Measurements from ENCODE around the gene ACAT1. TPM values are rescaled to one million over a fixed set of nuclear protein-coding genes. Genes with fewer than 3 reads are reported as not detected.

ACAT1 gene
- total RNA-seq, 2 experiments from 2014 or later, result 13.8 to 18.5 TPM

DNA sequence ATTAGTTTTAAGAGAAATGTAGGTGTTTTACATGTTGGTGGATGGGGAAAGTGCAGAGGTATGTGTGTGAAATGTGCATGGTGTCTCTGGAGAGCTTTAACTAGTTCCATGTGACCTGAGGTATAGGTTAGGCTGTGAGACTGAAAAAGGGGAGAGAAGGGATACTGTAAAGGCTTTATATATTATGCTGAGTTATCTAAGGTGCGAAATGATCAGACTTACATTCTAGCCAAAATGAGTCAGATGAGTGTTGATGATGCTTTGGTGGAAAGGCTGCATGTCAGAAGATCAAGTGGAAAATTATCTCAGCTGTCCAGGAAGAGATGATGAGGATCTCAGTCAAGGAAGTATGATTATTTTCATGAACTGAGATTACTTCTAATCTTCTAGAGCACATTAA lies 15.8 kb downstream of the ACAT1 start:
- Histone ChIP-seq H3K36me3 (ENCODE audit: insufficient read depth, low read length) (peaks cover 69% of the 10 kb centered on the region), H3K4me1 (ENCODE audit: insufficient read depth, low read length) (no peaks in the 10 kb centered on the region), H3K4me3 (ENCODE audit: low read length) (no peak overlapping the region), H3K27ac (ENCODE audit: low read depth in 1 of 2, low read length in 2 of 2) (no peak overlapping the region), H3K9me3 (ENCODE audit: control insufficient read depth in 1 of 2, insufficient read depth in 1 of 2, low read length in 2 of 2) (no peaks in the 10 kb centered on the region), H3K27me3 (ENCODE audit: control insufficient read depth in 1 of 2, insufficient read depth in 2 of 2, low read length in 2 of 2) (no peaks in the 10 kb centered on the region)
- Mint-ChIP-seq H3K27me3 (no peaks in the 10 kb centered on the region), H3K4me3 (no peak overlapping the region), H3K9me3 (no peaks in the 10 kb centered on the region), H3K36me3 (ENCODE audit: low read depth) (peaks cover 78% of the 10 kb centered on the region), H3K4me1 (ENCODE audit: low read depth) (peaks cover 21% of the 10 kb centered on the region), H3K27ac (peak overlapping the region; percentile 40)
- CTCF ChIA-PET, result no interaction called here
- TF ChIP-seq, protein P1, sequence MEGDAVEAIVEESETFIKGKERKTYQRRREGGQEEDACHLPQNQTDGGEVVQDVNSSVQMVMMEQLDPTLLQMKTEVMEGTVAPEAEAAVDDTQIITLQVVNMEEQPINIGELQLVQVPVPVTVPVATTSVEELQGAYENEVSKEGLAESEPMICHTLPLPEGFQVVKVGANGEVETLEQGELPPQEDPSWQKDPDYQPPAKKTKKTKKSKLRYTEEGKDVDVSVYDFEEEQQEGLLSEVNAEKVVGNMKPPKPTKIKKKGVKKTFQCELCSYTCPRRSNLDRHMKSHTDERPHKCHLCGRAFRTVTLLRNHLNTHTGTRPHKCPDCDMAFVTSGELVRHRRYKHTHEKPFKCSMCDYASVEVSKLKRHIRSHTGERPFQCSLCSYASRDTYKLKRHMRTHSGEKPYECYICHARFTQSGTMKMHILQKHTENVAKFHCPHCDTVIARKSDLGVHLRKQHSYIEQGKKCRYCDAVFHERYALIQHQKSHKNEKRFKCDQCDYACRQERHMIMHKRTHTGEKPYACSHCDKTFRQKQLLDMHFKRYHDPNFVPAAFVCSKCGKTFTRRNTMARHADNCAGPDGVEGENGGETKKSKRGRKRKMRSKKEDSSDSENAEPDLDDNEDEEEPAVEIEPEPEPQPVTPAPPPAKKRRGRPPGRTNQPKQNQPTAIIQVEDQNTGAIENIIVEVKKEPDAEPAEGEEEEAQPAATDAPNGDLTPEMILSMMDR (IDR thresholded peaks at IDR 0.05), result no peak
- intact Hi-C loops (cut with DNase I, micrococcal nuclease), result loop anchor here in 1 of 2 experiments (5.0 kb wide), 1 partner anchor 510 kb away; no protein-coding TSS in a partner anchor
- DNase-seq, result no peak
- POLR2A ChIA-PET, result no interaction called here
- ATAC-seq (ENCODE audit: poor library complexity), result no peak

DNA sequence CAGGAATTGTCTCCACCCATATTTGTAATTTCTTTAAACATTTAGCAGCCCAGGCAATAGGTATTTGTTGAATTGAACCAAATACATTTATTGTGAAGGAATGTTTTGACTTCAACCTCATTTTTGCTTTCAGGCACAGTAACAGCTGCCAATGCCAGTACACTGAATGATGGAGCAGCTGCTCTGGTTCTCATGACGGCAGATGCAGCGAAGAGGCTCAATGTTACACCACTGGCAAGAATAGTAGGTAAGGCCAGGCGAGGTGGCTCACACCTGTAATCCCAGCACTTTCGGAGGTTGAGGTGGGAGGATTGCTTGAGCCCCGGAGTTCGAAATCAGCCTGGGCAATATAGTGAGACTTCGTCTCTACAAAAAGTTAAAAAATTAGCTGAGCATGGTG lies 20.9 kb downstream of the ACAT1 start:
- ATAC-seq (ENCODE audit: poor library complexity) (no peak), DNase-seq (no peak)
- Histone ChIP-seq H3K27ac (ENCODE audit: low read depth in 1 of 2, low read length in 2 of 2) (no peak overlapping the region), H3K4me3 (ENCODE audit: low read length) (no peak overlapping the region), H3K36me3 (ENCODE audit: insufficient read depth, low read length) (peaks cover 83% of the 10 kb centered on the region), H3K4me1 (ENCODE audit: insufficient read depth, low read length) (no peaks in the 10 kb centered on the region), H3K27me3 (ENCODE audit: control insufficient read depth in 1 of 2, insufficient read depth in 2 of 2, low read length in 2 of 2) (no peaks in the 10 kb centered on the region), H3K9me3 (ENCODE audit: control insufficient read depth in 1 of 2, insufficient read depth in 1 of 2, low read length in 2 of 2) (no peaks in the 10 kb centered on the region)
- TF ChIP-seq, protein P1 (IDR thresholded peaks at IDR 0.05), result no peak
- H3K27ac Mint-ChIP-seq, result peak overlapping the region; percentile 47
- no peaks in the 10 kb centered on the region for H3K9me3 Mint-ChIP-seq
- H3K36me3 Mint-ChIP-seq (ENCODE audit: low read depth), result peaks cover 82% of the 10 kb centered on the region
- ChIA-PET POLR2A (interaction anchor here (2.1 kb wide), 1 partner anchor 8 kb away, joined by 6 read pairs; no protein-coding TSS in a partner anchor), CTCF (interaction anchor here (1.2 kb wide), 1 partner anchor 13 kb away, joined by 3 read pairs; no protein-coding TSS in a partner anchor)
- H3K4me3 Mint-ChIP-seq, result no peak overlapping the region
- peaks cover 11% of the 10 kb centered on the region for H3K4me1 Mint-ChIP-seq (ENCODE audit: low read depth)
- no peaks in the 10 kb centered on the region for H3K27me3 Mint-ChIP-seq
- intact Hi-C loops (cut with DNase I, micrococcal nuclease), result no loop called here

DNA sequence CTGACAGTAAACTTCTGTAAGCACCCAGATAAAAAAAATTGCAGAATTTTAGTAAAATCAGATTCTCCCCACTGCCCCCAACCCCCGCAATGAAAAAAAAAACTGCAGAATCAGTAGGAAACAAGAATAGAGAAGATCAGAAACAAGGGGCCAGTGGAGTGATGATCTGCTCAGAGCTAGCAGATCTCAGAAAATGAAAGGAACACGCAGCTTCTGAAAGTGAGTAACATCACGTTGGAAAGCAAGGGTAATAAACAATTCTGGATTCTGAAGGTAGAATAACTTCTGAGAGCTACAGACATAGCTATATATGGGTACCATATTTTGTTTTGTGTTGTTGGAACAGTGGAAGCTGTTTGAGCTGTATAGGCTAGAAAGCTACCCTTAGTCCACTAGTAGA lies 23.2 kb downstream of the ACAT1 start:
- ChIA-PET POLR2A (interaction anchor here (1.0 kb wide), 1 partner anchor 23 kb away, joined by 3 read pairs; the partner anchor contains the start of gene ACAT1), CTCF (no interaction called here)
- TF ChIP-seq, protein P1 (IDR thresholded peaks at IDR 0.05), result no peak
- no peaks in the 10 kb centered on the region for H3K27me3 Mint-ChIP-seq
- peaks cover 95% of the 10 kb centered on the region for H3K36me3 Mint-ChIP-seq (ENCODE audit: low read depth)
- Histone ChIP-seq H3K27ac (ENCODE audit: low read depth in 1 of 2, low read length in 2 of 2) (no peak overlapping the region), H3K36me3 (ENCODE audit: insufficient read depth, low read length) (peaks cover 92% of the 10 kb centered on the region), H3K4me3 (ENCODE audit: low read length) (no peak overlapping the region), H3K4me1 (ENCODE audit: insufficient read depth, low read length) (no peaks in the 10 kb centered on the region), H3K27me3 (ENCODE audit: control insufficient read depth in 1 of 2, insufficient read depth in 2 of 2, low read length in 2 of 2) (no peaks in the 10 kb centered on the region), H3K9me3 (ENCODE audit: control insufficient read depth in 1 of 2, insufficient read depth in 1 of 2, low read length in 2 of 2) (no peaks in the 10 kb centered on the region)
- H3K9me3 Mint-ChIP-seq, result no peaks in the 10 kb centered on the region
- peak overlapping the region; percentile 56 for H3K27ac Mint-ChIP-seq
- peaks cover 11% of the 10 kb centered on the region for H3K4me1 Mint-ChIP-seq (ENCODE audit: low read depth)
- ATAC-seq (ENCODE audit: poor library complexity) (no peak), DNase-seq (no peak)
- H3K4me3 Mint-ChIP-seq, result no peak overlapping the region
- intact Hi-C loops (cut with DNase I, micrococcal nuclease), result no loop called here

All from CD4-positive, alpha-beta T cell (primary cell).